Body of pancreas (tissue), 4 donors: ENCODE results near the gene NCOA1. TPM values are rescaled to one million over a fixed set of nuclear protein-coding genes. Genes with fewer than 3 reads are reported as not detected.

Experiments
- ATAC-seq: fragments of 150-250 bp; one replicate; pipeline ENCODE4 v1.9.1; 2016
- DNase-seq, 4 donors: peaks; one replicate each; pipeline ENCODE4 v3.0.0-alpha.2; 2019
- H3K27ac ChIP-seq, 4 donors: fragments of 200-600 bp; sonication (generic); 1 replicate in 3 of 4; 2 replicates in 1 of 4; pipeline versions ENCODE4 v1.5.1 to v1.6.1; 2016 to 2019; ENCODE audit warnings: mild to moderate bottlenecking in 1 of 4, mixed read lengths in 1 of 4, moderate library complexity in 1 of 4
- H3K27me3 ChIP-seq, 2 donors: fragments of 200-600 bp; sonication (generic); one replicate each; pipeline ENCODE4 v1.6.0; 2016; ENCODE audit warnings: mild to moderate bottlenecking in 1 of 2
- H3K36me3 ChIP-seq, 2 donors: fragments of 200-600 bp; sonication (generic); replicated peaks in 1 of 2; 2 replicates each; pipeline ENCODE4 v1.5.1; 2016; ENCODE audit warnings: low read depth in 2 of 2; ENCODE audit not compliant: insufficient read depth in 1 of 2
- H3K4me1 ChIP-seq: fragments of 200-600 bp; sonication (generic); one replicate; pipeline ENCODE4 v1.6.0; 2016
- H3K4me3 ChIP-seq, 2 donors: fragments of 200-600 bp; sonication (generic); 1 replicate in 1 of 2; 2 replicates in 1 of 2; pipeline ENCODE4 v1.5.1; 2016 to 2019
- H3K9me3 ChIP-seq, 3 donors: fragments of 200-600 bp; sonication (generic); 1 replicate in 2 of 3; 2 replicates in 1 of 3; pipeline ENCODE4 v1.5.1; 2016
- CTCF ChIP-seq, 7 experiments: fragments of 450-650 bp in 4 of 7; fragments of 200-600 bp in 3 of 7; sonication (generic) in 3 of 7; IDR thresholded peaks; one replicate each; pipeline ENCODE4 v1.5.1; 2016 to 2019; ENCODE audit warnings: antibody characterized with exemption in 7 of 7
- POLR2A ChIP-seq, 3 donors: fragments of 450-650 bp; IDR thresholded peaks; one replicate each; pipeline ENCODE4 v1.6.1; 2016; ENCODE audit warnings: antibody characterized with exemption in 3 of 3, mild to moderate bottlenecking in 2 of 3
- WGBS, 2 donors: methylation state at CpG; one replicate each; pipeline ENCODE4 v1.1.5; 2017; 5-methylcytosine and 5-hydroxymethylcytosine counted together
- intact Hi-C: fragments of 100-400 bp; cut with DNase I; formaldehyde crosslinking; loops from one replicate; pipeline ENCODE4 v1.15.1; 2023
- total RNA-seq, 2 donors: library from RNA; depleted of rRNA; stranded (reverse); fragments of >200 nt; gene quantifications; one replicate each; pipeline ENCODE4 v1.1.0, GENCODE V29; 2016

Gene NCOA1
- total RNA-seq: 10 to 100 TPM; 22.1 to 38.7 TPM

- H3K27me3 ChIP-seq: no peaks in the 10 kb centered on the region
- H3K4me1 ChIP-seq: peaks cover 53% of the 10 kb centered on the region
- H3K36me3 ChIP-seq: no peaks in the 10 kb centered on the region
- H3K27ac ChIP-seq: peak within 1 kb of the TSS; percentile 79 to 89 (median 84)
- intact Hi-C loops: no loop called here
- WGBS, 2 donors: 0% methylated on average over 1 to 104 of the region's 113 CpGs
- ATAC-seq: peak; percentile 90
- no peaks in the 10 kb centered on the region for H3K9me3 ChIP-seq
- H3K4me3 ChIP-seq: peak within 1 kb of the TSS; percentile 35 to 81
- peak in 2 of 7 experiments; percentile 41 to 55 for TF ChIP-seq CTCF (IDR thresholded peaks at IDR 0.05)
- TF ChIP-seq POLR2A (IDR thresholded peaks at IDR 0.05): peak; percentile 37 to 80 (median 76)
- DNase-seq: peak; percentile 88 to 93 (median 90)
Observed at GRCh38 chr2:24490690-24491541, at the start of gene NCOA1. NCOA1 (plus strand) TSS chr2:24491254; CDS start chr2:24658678, 167,424 bp downstream.

DNA sequence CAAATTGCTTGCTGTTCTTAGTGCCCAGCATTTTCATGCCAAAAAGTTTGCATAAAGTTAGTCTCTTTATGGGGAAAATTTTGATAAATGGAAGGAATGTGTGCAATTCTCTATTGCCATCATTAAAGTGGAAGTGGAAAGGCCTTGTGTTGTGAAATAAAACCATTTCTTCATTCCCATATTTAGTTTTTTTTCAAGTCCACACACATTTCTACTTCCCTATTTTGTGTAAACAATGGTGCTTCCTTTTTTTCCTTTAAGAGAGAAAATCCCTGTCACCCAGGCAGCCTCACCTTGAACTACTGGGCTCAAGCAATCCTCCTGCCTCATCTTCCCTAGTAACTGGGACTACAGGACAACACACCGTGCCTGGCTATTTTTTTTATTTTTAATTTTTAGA, 42.3 kb upstream of the NCOA1 start:
- intact Hi-C loops: no loop called here
- Histone ChIP-seq H3K36me3 (no peaks in the 10 kb centered on the region), H3K27me3 (no peaks in the 10 kb centered on the region), H3K27ac (no peak overlapping the region), H3K4me1 (no peaks in the 10 kb centered on the region), H3K4me3 (no peak overlapping the region), H3K9me3 (peaks cover 0 to 5% (median 0%) of the 10 kb centered on the region in 3 donors)
- ATAC-seq (no peak), DNase-seq (no peak)
- WGBS, 2 donors: 84 to 93% methylated on average over 1 of the region's 1 CpG
- TF ChIP-seq CTCF (IDR thresholded peaks at IDR 0.05) (no peak), POLR2A (IDR thresholded peaks at IDR 0.05) (no peak)

DNA sequence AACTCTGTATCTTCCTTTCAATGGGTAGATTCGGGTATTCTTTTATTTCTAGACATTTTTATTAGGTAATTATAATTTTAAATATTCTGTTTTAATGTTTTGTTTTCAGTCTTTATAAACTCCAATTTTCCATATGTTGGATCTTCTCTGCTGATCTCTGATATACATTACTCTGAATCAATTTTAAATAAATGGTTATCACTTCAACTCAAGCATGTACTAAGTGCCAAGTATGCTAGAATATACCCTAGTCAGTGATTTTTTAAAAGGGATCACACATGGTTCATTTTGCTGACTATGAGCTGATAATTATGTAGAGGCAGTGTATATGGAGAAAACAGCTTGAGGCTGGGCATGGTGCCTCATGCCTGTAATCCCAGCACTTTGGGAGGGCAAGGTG, 41.7 kb upstream of the NCOA1 start:
- H3K4me1 ChIP-seq: no peaks in the 10 kb centered on the region
- 45 to 59% methylated on average over 1 of the region's 1 CpG for WGBS, 2 donors
- H3K36me3 ChIP-seq: no peaks in the 10 kb centered on the region
- ATAC-seq: no peak
- H3K27me3 ChIP-seq: no peaks in the 10 kb centered on the region
- H3K9me3 ChIP-seq: peaks cover 0 to 5% (median 0%) of the 10 kb centered on the region in 3 donors
- TF ChIP-seq CTCF (IDR thresholded peaks at IDR 0.05) (no peak), POLR2A (IDR thresholded peaks at IDR 0.05) (no peak)
- DNase-seq: no peak
- H3K4me3 ChIP-seq: no peak overlapping the region
- intact Hi-C loops: no loop called here
- H3K27ac ChIP-seq: no peak overlapping the region

- H3K36me3 ChIP-seq: no peaks in the 10 kb centered on the region
- no peak for DNase-seq
- 68 to 76% methylated on average over 7 of the region's 7 CpGs for WGBS, 2 donors
- H3K27me3 ChIP-seq: no peaks in the 10 kb centered on the region
- no peak for TF ChIP-seq CTCF (IDR thresholded peaks at IDR 0.05)
- TF ChIP-seq POLR2A (IDR thresholded peaks at IDR 0.05): no peak
- H3K4me3 ChIP-seq: no peak overlapping the region
- no peak overlapping the region for H3K27ac ChIP-seq
- peaks cover 0 to 5% (median 0%) of the 10 kb centered on the region in 3 donors for H3K9me3 ChIP-seq
- intact Hi-C loops: no loop called here
- no peak for ATAC-seq
- no peaks in the 10 kb centered on the region for H3K4me1 ChIP-seq
Observed at GRCh38 chr2:24451805-24452501, 39.1 kb upstream of the NCOA1 start.
